ENCODE data around the gene PCDHA10. TPM values are rescaled to one million over a fixed set of nuclear protein-coding genes. Genes with fewer than 3 reads are reported as not detected.
"Not testable (repeated sequence)": the region's sequence is repeated elsewhere in the genome, so short reads cannot be mapped to it uniquely, and the experiment has no call there.

The PCDHA10 gene
- total RNA-seq, result under 0.01 and 0.47 TPM in 2 replicates

- DNase-seq (ENCODE audit: extremely low read depth, low read depth, low spot score), result no peak
Observed at GRCh38 chr5:140855772-140856674, at the start of gene PCDHA10. TSS of gene PCDHA10 (plus strand) at chr5:140855897. CDS start at chr5:140856049, 152 bp downstream.

DNA sequence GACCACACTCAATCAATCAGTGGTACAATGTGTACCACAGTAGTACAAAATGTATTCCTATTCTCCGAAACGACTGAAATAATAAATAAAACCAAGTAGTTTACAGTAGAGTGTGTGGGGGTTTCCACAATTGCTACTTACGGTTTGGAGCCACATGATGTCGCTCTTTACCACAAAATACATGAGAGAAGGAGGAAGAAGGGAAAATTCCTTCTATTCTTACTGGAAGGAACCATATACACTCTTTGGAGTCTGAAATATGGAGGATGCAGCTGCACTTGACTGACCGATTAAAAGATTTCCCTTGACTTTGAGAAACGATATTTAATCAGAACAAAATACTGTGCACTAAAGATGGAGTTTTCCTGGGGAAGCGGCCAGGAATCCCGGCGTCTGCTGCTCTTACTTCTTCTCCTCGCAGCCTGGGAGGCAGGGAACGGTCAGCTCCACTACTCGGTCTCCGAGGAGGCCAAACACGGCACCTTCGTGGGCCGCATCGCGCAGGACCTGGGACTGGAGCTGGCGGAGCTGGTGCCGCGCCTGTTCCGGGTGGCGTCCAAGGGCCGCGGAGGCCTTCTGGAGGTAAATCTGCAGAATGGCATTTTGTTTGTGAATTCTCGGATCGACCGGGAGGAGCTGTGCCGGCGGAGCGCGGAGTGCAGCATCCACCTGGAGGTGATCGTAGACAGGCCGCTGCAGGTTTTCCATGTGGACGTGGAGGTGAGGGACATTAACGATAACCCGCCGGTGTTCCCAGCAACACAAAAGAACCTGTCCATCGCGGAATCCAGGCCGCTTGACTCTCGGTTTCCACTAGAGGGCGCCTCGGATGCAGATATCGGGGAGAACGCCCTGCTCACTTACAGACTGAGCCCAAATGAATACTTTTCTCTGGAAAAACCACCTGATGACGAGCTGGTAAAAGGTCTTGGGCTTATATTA lies 48.6 kb upstream of the PCDHA10 start, which contains the start of gene PCDHA4:
PCDHA4 (plus strand) TSS at position 235 of the 942 bp plus-strand sequence.
- DNase-seq (ENCODE audit: extremely low read depth, low read depth, low spot score), result no peak

DNA sequence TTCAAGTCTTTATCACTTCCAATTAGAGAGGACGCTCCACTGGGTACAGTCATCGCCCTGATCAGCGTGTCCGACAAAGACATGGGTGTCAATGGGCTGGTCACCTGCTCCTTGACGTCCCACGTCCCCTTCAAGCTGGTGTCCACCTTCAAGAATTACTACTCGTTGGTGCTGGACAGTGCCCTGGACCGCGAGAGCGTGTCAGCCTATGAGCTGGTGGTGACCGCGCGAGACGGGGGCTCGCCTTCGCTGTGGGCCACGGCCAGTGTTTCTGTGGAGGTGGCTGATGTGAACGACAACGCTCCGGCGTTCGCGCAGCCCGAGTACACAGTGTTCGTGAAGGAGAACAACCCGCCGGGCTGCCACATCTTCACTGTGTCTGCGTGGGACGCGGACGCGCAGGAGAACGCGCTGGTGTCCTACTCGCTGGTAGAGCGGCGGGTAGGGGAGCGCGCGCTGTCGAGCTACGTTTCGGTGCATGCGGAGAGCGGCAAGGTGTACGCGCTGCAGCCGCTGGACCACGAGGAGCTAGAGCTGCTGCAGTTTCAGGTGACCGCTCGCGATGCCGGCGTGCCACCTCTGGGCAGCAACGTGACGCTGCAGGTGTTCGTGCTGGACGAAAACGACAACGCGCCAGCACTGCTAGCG lies 47.3 kb upstream of the PCDHA10 start:
- DNase-seq (ENCODE audit: extremely low read depth, low read depth, low spot score), result not testable (repeated sequence)

- no peak for DNase-seq (ENCODE audit: extremely low read depth, low read depth, low spot score)
Observed at GRCh38 chr5:140808889-140809291, 46.8 kb upstream of the PCDHA10 start.

DNA sequence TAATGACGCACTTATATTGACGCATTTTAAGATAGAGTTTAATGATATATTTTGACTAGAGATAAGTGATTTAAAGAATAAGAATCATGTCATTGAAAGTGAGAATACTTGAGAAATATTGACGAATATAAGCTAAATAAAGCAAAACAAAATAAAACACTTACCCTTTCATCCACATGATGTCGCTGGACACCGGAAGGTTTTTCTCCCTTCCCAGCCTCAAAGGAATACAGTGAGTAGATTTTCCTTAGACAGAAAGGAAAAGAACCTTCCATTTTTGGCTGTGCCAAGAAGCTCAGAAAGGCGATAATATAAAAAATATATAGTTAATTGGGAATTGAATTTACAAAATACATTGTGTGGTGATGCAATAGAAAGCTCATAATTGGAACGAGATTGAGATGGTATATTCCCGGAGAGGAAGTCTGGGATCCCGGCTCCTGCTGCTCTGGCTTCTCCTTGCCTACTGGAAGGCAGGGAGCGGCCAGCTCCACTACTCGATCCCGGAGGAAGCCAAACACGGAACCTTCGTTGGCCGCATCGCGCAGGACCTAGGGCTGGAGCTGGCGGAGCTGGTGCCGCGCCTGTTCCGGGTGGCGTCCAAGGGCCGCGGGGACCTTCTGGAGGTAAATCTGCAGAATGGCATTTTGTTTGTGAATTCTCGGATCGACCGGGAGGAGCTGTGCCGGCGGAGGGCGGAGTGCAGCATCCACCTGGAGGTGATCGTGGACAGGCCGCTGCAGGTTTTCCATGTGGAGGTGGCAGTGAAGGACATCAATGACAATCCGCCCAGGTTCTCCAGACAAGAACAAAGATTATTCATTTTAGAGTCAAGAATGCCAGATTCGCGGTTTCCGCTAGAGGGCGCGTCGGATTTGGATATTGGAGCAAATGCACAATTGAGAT lies 34.1 kb upstream of the PCDHA10 start, which contains the start of gene PCDHA5:
PCDHA5 (plus strand) TSS at position 239 of the 906 bp plus-strand sequence.
- DNase-seq (ENCODE audit: extremely low read depth, low read depth, low spot score), result no peak

GRCh38 chr5:140822281-140822629 lies 33.4 kb upstream of the PCDHA10 start:
- DNase-seq (ENCODE audit: extremely low read depth, low read depth, low spot score), result no peak

GRCh38 chr5:140822969-140823368 lies 32.7 kb upstream of the PCDHA10 start:
- not testable (repeated sequence) for DNase-seq (ENCODE audit: extremely low read depth, low read depth, low spot score)

GRCh38 chr5:140823475-140823874 lies 32.2 kb upstream of the PCDHA10 start:
- DNase-seq (ENCODE audit: extremely low read depth, low read depth, low spot score), result no peak

DNA sequence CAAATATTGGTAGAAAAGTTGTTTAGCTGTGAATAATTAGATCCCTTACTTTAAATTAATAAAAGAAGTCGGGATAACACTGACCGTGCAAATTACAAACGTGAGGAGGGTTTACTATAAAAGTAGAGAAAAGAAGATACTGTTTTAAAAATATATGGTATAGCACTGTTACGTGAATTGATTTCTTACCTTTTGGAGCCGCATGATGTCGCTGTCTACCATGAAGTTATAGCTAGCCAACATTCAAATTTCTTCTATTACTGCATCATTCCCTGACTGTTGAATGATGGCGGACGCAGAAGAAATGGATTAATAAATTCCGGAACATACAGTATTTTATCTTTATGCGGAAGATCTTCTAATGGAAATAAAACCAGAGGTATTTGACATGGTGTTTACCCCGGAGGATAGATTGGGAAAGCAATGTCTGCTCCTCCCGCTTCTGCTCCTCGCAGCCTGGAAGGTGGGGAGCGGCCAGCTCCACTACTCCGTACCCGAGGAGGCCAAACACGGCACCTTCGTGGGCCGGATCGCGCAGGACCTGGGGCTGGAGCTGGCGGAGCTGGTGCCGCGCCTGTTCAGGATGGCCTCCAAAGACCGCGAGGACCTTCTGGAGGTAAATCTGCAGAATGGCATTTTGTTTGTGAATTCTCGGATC lies 27.9 kb upstream of the PCDHA10 start, which contains the start of gene PCDHA6:
PCDHA6 (plus strand) TSS at position 257 of the 658 bp plus-strand sequence; CDS start at position 389, 132 bp downstream.
- DNase-seq (ENCODE audit: extremely low read depth, low read depth, low spot score), result no peak

GRCh38 chr5:140828362-140828737 lies 27.3 kb upstream of the PCDHA10 start:
- no peak for DNase-seq (ENCODE audit: extremely low read depth, low read depth, low spot score)

GRCh38 chr5:140829511-140830501 lies 25.9 kb upstream of the PCDHA10 start:
- not testable (repeated sequence) for DNase-seq (ENCODE audit: extremely low read depth, low read depth, low spot score)

GRCh38 chr5:140833993-140834392 lies 21.7 kb upstream of the PCDHA10 start, which contains the start of gene PCDHA7:
TSS of gene PCDHA7 (plus strand) at chr5:140834269. CDS start at chr5:140834384, 115 bp downstream.
- DNase-seq (ENCODE audit: extremely low read depth, low read depth, low spot score), result no peak

GRCh38 chr5:140834439-140835008 lies 21.2 kb upstream of the PCDHA10 start:
- DNase-seq (ENCODE audit: extremely low read depth, low read depth, low spot score), result not testable (repeated sequence)

GRCh38 chr5:140835622-140836510 lies 19.8 kb upstream of the PCDHA10 start:
- no peak for DNase-seq (ENCODE audit: extremely low read depth, low read depth, low spot score)

GRCh38 chr5:140840978-140841962 lies 14.4 kb upstream of the PCDHA10 start, which contains the start of gene PCDHA8:
TSS of gene PCDHA8 (plus strand) at chr5:140841187. CDS start at chr5:140841322, 135 bp downstream.
- DNase-seq (ENCODE audit: extremely low read depth, low read depth, low spot score), result no peak
